ENCODE measurements around the gene SV2A. TPM values are rescaled to one million over a fixed set of nuclear protein-coding genes. Genes with fewer than 3 reads are reported as not detected.
"Not testable (repeated sequence)": the region's sequence is repeated elsewhere in the genome, so short reads cannot be mapped to it uniquely, and the experiment has no call there.

SV2A gene
- total RNA-seq, 1 experiment from 2014 or later = not detected

- Mint-ChIP-seq H3K27ac (ENCODE audit: low read depth, unreplicated experiment) (no peak overlapping the region), H3K36me3 (ENCODE audit: insufficient read depth, unreplicated experiment) (no peaks in the 10 kb centered on the region), H3K9me3 (ENCODE audit: unreplicated experiment) (no peaks in the 10 kb centered on the region), H3K27me3 (ENCODE audit: insufficient read depth, unreplicated experiment) (no peaks in the 10 kb centered on the region), H3K4me1 (ENCODE audit: insufficient read depth, unreplicated experiment) (no peaks in the 10 kb centered on the region), H3K4me3 (ENCODE audit: unreplicated experiment) (no peak overlapping the region)
- ChIA-PET POLR2A (interaction anchor here (0.6 to 11.7 kb wide), 53 partner anchors 9 to 1334 kb away, joined by 3 to 632 read pairs (median 9); partner anchors contain the start of genes ANP32E, BOLA1, MCL1 and MTMR11), CTCF (interaction anchor here (0.6 to 1.7 kb wide), 26 partner anchors 11 to 318 kb away, joined by 3 to 8 read pairs (median 3); partner anchors contain the start of genes OTUD7B and VPS45)
- peak; percentile 86 for TF ChIP-seq CTCF (IDR thresholded peaks at IDR 0.05; ENCODE audit: unreplicated experiment)
- DNase-seq (ENCODE audit: unreplicated experiment) = peak; percentile 95
- no TSS peak for BruUV-seq (replicated peaks)
- intact Hi-C loops (cut with micrococcal nuclease) = loop anchor here (1.0 to 2.0 kb wide), 4 partner anchors 38 to 298 kb away; partner anchors contain the start of gene SF3B4
Measured at GRCh38 chr1:149888247-149888998, 29.2 kb downstream of the SV2A start.

- intact Hi-C loops (cut with micrococcal nuclease) = loop anchor here (1.0 to 2.0 kb wide), 6 partner anchors 39 to 299 kb away; partner anchors contain the start of gene SF3B4
- TSS peak; percentile 3 for BruUV-seq (replicated peaks)
- no peaks in the 10 kb centered on the region for H3K36me3 Mint-ChIP-seq (ENCODE audit: insufficient read depth, unreplicated experiment)
- H3K4me1 Mint-ChIP-seq (ENCODE audit: insufficient read depth, unreplicated experiment) = no peaks in the 10 kb centered on the region
- peak; percentile 99 for DNase-seq (ENCODE audit: unreplicated experiment)
- ChIA-PET CTCF (interaction anchor here (0.5 to 1.7 kb wide), 15 partner anchors 17 to 756 kb away, joined by 3 to 8 read pairs (median 3); partner anchors contain the start of gene VPS45), POLR2A (interaction anchor here (0.6 to 11.7 kb wide), 64 partner anchors 9 to 1119 kb away, joined by 3 to 632 read pairs (median 8); partner anchors contain the start of genes ANP32E, BOLA1, MCL1 and MINDY1)
- H3K9me3 Mint-ChIP-seq (ENCODE audit: unreplicated experiment) = no peaks in the 10 kb centered on the region
- peak; percentile 18 for TF ChIP-seq CTCF (IDR thresholded peaks at IDR 0.05; ENCODE audit: unreplicated experiment)
- H3K4me3 Mint-ChIP-seq (ENCODE audit: unreplicated experiment) = no peak overlapping the region
- no peak overlapping the region for H3K27ac Mint-ChIP-seq (ENCODE audit: low read depth, unreplicated experiment)
- no peaks in the 10 kb centered on the region for H3K27me3 Mint-ChIP-seq (ENCODE audit: insufficient read depth, unreplicated experiment)
Measured at GRCh38 chr1:149887456-149888246, 30.0 kb downstream of the SV2A start.

- not testable (repeated sequence) for H3K36me3 Mint-ChIP-seq (ENCODE audit: insufficient read depth, unreplicated experiment); H3K9me3 Mint-ChIP-seq (ENCODE audit: unreplicated experiment); H3K4me1 Mint-ChIP-seq (ENCODE audit: insufficient read depth, unreplicated experiment); H3K4me3 Mint-ChIP-seq (ENCODE audit: unreplicated experiment); H3K27me3 Mint-ChIP-seq (ENCODE audit: insufficient read depth, unreplicated experiment); DNase-seq (ENCODE audit: unreplicated experiment); H3K27ac Mint-ChIP-seq (ENCODE audit: low read depth, unreplicated experiment); BruUV-seq (replicated peaks)
- intact Hi-C loops (cut with micrococcal nuclease) = loop anchor here (1.0 kb wide), 2 partner anchors 52 to 282 kb away; no protein-coding TSS in a partner anchor
- ChIA-PET POLR2A (interaction anchor here (0.6 to 11.7 kb wide), 67 partner anchors 8 to 1119 kb away, joined by 3 to 632 read pairs (median 7); partner anchors contain the start of genes ANP32E, BOLA1, MCL1 and MINDY1), CTCF (interaction anchor here (0.5 to 1.7 kb wide), 4 partner anchors 43 to 279 kb away, joined by 3 to 8 read pairs (median 4); no protein-coding TSS in a partner anchor)
Measured at GRCh38 chr1:149887196-149887455, 30.5 kb downstream of the SV2A start.

GRCh38 chr1:149886396-149887195 lies 31.0 kb downstream of the SV2A start:
- Mint-ChIP-seq H3K27ac (ENCODE audit: low read depth, unreplicated experiment) (no peak overlapping the region), H3K27me3 (ENCODE audit: insufficient read depth, unreplicated experiment) (no peaks in the 10 kb centered on the region), H3K9me3 (ENCODE audit: unreplicated experiment) (no peaks in the 10 kb centered on the region), H3K4me3 (ENCODE audit: unreplicated experiment) (no peak overlapping the region), H3K4me1 (ENCODE audit: insufficient read depth, unreplicated experiment) (no peaks in the 10 kb centered on the region), H3K36me3 (ENCODE audit: insufficient read depth, unreplicated experiment) (no peaks in the 10 kb centered on the region)
- no peak for TF ChIP-seq CTCF (IDR thresholded peaks at IDR 0.05; ENCODE audit: unreplicated experiment)
- POLR2A ChIA-PET = interaction anchor here (0.6 to 11.7 kb wide), 64 partner anchors 9 to 1120 kb away, joined by 3 to 632 read pairs (median 8); partner anchors contain the start of genes ANP32E, BOLA1, MCL1 and MINDY1
- intact Hi-C loops (cut with micrococcal nuclease) = loop anchor here (1.0 kb wide), 2 partner anchors 53 to 283 kb away; no protein-coding TSS in a partner anchor
- DNase-seq (ENCODE audit: unreplicated experiment) = peak; percentile 100
- TSS peak; percentile 82 for BruUV-seq (replicated peaks)
- CTCF ChIA-PET = interaction anchor here (0.8 to 1.7 kb wide), 5 partner anchors 9 to 279 kb away, joined by 3 to 8 read pairs (median 4); no protein-coding TSS in a partner anchor

- H3K9me3 Mint-ChIP-seq (ENCODE audit: unreplicated experiment); H3K4me3 Mint-ChIP-seq (ENCODE audit: unreplicated experiment); H3K36me3 Mint-ChIP-seq (ENCODE audit: insufficient read depth, unreplicated experiment); H3K27me3 Mint-ChIP-seq (ENCODE audit: insufficient read depth, unreplicated experiment); H3K4me1 Mint-ChIP-seq (ENCODE audit: insufficient read depth, unreplicated experiment); intact Hi-C loops (cut with micrococcal nuclease); DNase-seq (ENCODE audit: unreplicated experiment); H3K27ac Mint-ChIP-seq (ENCODE audit: low read depth, unreplicated experiment): not testable (repeated sequence)
- ChIA-PET CTCF (interaction anchor here (0.8 to 1.3 kb wide), 2 partner anchors 8 to 42 kb away, joined by 3 read pairs; no protein-coding TSS in a partner anchor), POLR2A (interaction anchor here (0.6 to 11.7 kb wide), 39 partner anchors 9 to 989 kb away, joined by 3 to 632 read pairs (median 14); partner anchors contain the start of genes ANP32E, BOLA1, MCL1 and MTMR11)
- TSS peak; percentile 70 for BruUV-seq (replicated peaks)
Measured at GRCh38 chr1:149886121-149886395, 31.6 kb downstream of the SV2A start.
